ELR (cell line): Measurements from ENCODE around the gene IRGQ.
"Not testable (repeated sequence)": the region's sequence is repeated elsewhere in the genome, so short reads cannot be mapped to it uniquely, and the experiment has no call there.

Experiments
- DNase-seq: peaks from one replicate; pipeline ENCODE4 v3.0.0-alpha.2; 2015; ENCODE audit warnings: low read depth

The IRGQ gene

GRCh38 chr19:43570174-43570791 is 25.7 kb downstream of the IRGQ start:
- DNase-seq = peak; percentile 22

GRCh38 chr19:43569657-43570056 is 26.3 kb downstream of the IRGQ start:
- no peak for DNase-seq

GRCh38 chr19:43564800-43565199 is 31.1 kb downstream of the IRGQ start:
- DNase-seq = no peak

DNA sequence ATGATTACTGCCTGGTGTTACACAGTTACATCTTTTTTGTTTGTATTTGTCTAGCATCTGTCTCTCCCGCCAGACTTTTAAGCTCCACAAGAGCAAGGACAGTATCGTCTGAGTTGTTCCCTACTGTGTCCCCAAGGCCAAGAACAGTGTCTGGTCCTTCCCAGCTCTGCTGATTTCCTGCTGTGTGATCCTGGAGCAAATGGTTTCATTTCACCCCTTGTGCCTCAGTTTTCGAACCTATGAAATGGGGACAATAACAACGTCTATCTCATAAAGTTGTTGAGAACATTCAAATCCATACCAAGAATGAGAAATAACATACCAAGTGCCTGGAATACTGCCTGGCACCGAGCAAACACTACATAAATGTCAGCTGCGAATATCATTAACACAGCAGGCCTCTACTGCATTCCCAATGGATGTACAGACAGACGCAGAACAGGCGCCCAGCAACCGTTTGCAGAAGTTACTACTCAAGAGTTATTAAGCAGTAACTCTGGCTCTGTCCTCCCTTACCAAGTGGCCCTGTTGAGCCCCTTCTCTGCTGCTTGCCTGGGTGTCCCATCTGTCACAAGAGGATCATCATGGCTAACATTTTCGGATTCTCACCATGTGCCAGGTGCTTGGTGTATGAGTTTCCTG is 32.0 kb downstream of the IRGQ start:
- no peak for DNase-seq

DNA sequence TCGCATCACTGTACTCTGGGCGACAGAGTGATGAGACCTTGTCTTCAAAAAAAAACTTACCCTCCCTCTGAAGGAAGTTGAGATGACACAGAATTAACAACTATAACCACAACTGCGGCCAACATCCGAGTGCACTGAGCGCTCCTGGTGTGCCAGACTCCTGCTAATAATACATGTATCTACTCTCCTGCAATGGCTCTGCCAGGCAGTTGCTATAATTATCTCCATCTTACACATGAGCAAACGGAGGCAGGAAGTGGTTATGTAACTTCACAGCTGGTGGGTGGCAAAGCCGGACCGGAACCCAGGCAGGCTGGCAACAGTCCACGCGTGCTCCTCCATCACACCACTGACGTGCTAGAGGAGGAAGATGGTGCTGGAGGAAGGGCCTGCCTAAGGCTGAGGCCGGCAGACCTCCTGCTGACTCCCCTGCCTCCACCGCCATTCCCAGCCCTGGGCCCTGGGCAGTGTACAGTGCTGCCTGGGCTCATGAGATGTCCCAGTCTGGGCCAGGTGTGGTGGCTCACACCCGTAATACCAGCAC is 33.2 kb downstream of the IRGQ start:
- DNase-seq = peak; percentile 95

DNA sequence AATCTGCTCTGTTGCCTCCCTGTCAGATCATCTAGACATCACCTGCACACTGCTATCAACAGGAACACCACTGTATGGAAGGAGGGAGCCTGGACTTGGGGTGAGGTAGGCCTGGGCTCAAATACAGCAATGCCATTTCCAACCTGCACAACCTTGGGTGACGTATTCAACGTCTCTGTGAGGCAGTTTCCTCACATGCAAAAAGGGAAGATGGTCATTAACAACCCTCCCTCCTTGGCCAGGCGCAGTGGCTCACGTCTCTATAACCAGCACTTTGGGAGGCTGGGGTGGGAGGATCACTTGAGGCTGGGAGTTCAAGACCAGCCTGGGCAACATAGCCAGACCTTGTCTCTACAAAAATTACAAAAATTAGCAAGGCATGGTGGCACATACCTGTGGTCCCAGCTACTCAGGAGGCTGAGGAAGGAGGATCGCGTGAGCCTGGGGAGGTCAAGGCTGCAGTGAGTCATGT is 33.7 kb downstream of the IRGQ start:
- DNase-seq = no peak

GRCh38 chr19:43561139-43561970 is 34.6 kb downstream of the IRGQ start:
- no peak for DNase-seq

DNA sequence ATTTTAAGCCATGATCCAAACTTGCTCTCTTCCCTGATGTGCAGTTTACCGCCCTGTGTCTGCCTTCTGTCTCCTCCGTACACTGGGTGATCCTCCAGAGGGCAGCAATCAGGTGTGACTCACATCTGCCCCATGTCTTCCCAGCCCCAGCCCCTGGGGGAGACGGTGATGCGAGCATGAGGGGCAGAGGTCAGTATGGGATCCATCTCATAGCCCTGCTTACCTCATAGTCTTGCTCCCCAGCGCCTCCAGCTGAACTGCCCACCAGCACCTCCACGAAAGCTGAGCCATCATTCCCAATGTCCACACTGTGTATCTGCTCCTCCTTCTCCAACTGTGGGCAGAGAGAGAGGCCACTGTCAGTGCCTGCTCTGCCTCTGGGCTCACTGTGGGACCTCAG is 35.2 kb downstream of the IRGQ start:
- DNase-seq = peak; percentile 78

DNA sequence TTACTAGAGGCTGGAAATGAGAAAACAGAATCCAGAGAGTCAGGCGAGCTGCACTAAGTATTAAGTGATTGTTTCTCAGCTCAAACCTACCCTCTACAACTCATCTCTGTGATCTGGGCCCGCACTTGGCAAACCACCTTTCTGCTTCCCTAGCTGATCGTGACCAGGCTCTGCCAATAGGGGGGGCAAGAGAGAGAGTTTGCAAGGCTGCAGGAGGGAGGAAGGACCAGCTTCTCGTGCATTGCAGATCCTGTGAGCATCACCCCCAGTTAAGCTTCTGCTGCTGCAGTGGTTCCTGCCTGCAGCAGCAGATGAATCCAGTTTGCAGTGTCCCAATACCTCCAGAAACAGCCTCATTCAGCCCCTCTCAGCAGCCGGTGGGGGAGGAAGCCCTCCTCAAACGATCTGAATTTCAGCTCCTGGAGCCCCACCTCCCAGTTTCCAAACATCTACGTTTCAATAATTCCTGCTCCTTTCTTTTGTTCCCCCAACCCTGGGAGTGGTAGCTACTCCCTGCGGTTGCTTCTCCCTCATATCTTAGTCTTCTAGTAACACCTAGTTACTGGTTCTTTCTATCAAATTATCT is 40.7 kb downstream of the IRGQ start:
- peak; percentile 74 for DNase-seq

GRCh38 chr19:43554317-43554895 is 41.5 kb downstream of the IRGQ start:
- no peak for DNase-seq

DNA sequence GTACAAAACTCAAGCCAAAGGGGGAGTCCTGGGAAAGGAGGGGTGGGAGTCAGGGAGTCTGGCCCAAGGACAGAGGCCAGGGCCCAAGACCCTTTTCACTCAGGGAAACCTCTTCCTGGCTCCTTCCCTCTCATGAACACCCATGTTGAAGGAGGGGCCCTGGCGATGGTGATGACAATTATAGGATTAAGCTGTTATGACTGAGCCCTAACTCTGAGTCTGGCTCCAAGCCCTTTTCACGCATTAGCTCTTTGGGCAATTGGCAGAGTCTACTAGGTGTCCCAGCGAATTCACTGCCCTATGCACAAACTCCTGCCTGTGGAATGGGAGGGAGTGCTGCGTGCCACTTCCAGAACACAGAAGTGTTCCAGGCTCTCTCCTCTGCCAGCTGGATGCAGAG is 42.3 kb downstream of the IRGQ start:
- DNase-seq = no peak

DNA sequence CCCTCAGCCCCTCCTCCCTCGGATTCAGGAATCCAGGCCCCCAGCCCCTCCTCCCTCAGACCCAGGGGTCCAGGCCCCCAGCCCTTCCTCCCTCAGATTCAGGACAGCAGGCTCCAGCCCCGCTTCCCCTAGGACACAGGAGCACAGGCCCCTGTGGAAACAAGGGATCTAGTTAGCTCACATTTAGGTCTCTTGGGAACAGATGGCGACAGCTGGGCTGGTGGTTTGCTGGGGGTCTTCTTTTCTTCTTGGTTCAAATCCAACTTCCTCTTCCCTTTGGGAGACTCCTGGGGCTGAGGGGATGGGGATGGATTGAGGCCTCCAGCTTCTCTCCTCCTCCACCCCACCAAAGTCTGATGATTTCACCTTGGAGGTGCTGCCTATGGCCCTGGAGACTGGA is 43.3 kb downstream of the IRGQ start:
- no peak for DNase-seq

DNA sequence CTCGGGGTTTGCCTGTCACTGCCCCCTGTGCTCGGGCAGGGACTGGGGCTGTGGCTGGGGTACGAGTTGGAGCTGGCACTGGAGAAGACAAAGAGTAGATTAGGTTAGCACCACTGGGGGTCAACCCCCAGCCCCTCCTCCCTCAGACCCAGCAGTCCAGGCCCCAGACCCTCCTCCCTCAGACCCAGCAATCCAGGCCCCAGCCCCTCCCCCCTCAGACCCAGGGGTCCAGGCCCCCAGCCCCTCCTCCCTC is 43.8 kb downstream of the IRGQ start:
- no peak for DNase-seq

DNA sequence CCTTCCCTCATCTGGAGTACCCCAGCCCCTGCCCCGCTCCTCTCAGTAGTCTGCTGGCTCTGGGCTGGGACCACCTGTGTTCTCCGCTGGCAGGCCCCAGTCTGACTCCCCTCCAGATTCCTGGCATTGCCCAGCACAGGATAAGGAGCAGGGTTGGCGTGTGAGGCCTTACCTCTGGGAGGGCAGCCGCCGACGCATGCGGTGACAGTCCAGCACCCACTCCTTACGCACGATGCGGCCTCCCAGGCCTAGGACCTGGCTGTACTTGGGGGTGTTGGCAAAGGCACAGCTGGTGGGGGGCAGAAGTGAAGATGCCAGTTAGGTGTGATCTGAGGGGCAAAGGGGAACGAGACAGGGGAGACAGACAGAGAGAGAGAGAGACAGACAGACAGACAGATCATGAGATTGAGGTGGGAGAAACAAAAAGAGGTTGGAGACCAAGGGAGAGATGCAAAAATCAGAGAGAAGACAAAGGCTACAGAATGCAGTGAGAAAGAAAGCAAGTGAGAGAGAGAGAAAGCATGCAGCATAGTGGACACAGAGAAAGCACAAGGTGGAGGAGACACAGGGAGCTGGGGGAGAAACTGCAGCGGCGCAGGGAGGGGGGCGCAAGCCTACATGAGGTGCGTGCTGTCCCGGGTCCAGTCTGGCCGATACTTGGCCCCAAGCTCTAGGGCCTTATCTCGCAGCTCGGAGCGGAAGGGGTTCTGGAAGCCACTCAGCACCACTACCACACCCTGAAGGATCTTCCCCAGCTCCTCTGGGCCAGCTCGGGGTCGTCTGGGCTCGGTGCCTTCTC is 44.3 kb downstream of the IRGQ start:
- no peak for DNase-seq

DNA sequence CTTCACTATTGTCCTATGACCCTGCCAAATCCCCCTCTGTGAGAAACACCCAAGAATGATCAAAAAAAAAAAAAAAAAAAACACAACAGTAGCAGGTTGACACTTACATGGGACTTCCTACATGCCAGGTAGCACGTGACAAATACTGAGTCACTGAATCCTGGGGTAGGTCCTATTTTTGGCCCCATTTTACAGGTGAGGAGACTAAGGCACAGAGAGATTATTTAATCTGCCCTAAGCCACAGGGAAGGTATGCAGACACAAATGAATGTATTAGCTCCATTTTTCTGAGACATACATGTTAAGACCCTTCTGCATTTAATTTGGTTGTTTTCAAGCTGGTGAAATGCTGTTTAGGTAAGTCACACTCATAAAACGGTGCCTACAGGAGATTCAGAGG is 47.2 kb downstream of the IRGQ start:
- no peak for DNase-seq

DNA sequence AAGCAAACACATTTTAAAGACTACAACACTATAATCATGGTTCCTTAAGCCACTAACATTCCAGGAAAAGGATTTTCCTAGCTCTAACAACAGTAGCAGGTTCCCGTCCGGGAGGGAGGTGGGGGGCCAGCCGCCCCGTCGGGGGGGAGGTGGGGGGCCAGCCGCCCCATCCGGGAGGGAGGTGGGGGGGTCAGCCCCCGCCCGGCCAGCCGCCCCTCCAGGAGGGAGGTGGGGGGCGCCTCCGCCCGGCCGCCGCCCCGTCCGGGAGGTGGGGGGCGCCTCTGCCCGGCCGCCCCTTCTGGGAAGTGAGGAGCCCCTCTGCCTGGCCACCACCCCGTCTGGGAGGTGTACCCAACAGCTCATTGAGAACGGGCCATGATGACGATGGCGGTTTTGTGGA is 48.0 kb downstream of the IRGQ start:
- not testable (repeated sequence) for DNase-seq

DNA sequence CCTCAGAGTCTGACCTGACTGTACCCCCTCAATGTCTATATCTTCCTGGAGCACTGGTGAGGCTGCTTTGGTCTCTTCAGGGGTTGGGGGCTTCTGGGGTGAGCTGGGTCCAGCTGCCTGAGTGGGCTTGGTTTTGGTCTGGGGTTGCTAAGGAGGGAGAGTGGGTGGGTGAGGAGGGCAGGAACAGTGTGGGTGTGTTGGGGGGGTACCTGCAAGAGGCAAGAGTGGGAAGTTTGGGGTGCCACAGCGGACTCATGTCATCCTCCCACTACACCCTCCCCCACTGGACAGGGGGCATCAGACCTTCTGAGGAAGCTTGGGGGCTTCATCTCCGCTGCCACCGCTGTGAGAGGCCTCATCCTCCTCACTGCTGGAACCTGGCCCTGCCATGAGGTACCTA is 49.4 kb downstream of the IRGQ start:
- DNase-seq = no peak

DNA sequence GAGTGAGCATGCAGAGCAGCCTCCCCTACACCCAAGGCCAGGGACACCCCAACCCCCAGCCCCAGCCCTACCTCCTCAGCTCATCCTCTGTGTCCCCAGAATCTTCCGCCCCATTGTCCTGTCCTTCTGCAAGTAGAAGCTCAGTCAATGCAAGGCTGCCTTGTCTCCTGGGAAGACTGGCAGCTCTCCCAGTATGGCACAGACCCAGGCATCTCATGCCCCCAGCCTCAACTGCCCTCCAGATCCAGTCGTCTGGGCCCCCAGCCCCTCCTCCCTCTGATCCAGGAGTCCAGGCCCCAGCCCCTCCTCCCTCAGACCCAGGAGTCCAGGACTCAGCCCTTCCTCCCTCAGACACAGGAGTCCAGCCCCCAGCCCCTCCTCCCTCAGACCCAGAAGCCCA is 50.0 kb downstream of the IRGQ start:
- no peak for DNase-seq

- no peak for DNase-seq
These were observed 50.7 kb downstream of the IRGQ start for GRCh38 chr19:43545276-43545675.

- DNase-seq = no peak
These were observed 51.9 kb downstream of the IRGQ start for GRCh38 chr19:43544077-43544476.

DNA sequence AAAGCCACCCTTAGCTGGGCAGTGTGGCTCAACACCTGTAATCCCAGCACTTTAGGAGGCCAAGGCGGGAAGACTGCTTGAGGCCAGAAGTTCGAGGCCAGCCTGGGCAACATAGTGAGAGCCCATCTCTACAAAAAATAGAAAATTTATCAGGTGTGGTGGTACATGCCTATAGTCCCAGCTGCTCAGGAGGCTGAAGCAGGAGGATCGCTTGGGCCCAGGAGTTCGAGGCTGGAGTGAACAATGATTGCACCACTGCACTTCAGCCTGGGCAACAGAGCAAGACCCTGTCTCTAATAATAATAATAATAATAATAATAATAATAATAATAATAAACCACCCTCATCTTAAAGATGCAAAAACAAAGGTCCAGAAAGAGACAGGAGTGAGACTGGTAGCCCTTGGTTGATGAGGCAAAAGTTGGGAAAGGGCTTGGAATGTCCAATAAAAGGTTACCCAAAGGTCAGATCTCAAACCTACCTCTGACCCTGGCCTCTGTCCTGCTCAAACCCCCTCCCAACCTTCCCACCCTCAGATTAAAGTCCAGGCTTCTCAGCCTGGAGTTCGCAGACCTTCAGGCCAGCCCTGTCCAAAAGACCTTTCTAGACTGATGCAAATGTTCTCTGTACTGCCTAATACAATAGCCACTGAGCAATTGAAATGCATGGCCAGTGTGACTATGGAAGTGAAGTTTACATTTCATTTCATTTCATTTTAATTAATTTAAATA is 53.8 kb downstream of the IRGQ start:
- no peak for DNase-seq
